Stimulated activated CD8-positive, alpha-beta memory T cell treated with anti-CD3 and anti-CD28 coated beads, Interleukin-12 subunit alpha, Interleukin-12 subunit beta, amount 100 ng/mL, for 1 hour (primary cell): Measurements from ENCODE around the gene MAP3K19.
"Not testable (repeated sequence)": the region's sequence is repeated elsewhere in the genome, so short reads cannot be mapped to it uniquely, and the experiment has no call there.

Source experiments
- DNase-seq: peaks from one replicate; pipeline ENCODE4 v3.0.0-alpha.2; 2020; ENCODE audit warnings: low read depth

Gene MAP3K19

GRCh38 chr2:135050684-135051083 is 3.4 kb upstream of the MAP3K19 start:
- DNase-seq, result no peak

DNA sequence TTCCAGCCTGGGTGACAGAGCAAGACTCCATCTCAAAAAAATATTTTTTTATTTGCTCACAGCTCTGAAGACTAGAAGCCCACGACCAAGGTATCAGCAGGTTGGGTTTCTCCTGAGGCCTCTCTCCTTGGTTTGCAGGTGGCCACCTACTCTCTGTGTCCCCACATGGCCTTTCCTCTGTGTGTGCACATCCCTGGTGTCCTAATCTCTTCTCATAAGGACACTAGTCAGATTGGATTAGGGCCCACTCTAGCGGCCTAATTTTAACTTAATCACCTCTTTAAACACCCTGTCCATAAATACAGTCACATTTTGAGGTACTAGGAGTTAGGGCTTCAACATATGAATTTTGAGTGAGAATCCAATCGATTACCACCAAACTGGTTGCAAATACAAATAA is 2.9 kb upstream of the MAP3K19 start:
- no peak for DNase-seq

DNA sequence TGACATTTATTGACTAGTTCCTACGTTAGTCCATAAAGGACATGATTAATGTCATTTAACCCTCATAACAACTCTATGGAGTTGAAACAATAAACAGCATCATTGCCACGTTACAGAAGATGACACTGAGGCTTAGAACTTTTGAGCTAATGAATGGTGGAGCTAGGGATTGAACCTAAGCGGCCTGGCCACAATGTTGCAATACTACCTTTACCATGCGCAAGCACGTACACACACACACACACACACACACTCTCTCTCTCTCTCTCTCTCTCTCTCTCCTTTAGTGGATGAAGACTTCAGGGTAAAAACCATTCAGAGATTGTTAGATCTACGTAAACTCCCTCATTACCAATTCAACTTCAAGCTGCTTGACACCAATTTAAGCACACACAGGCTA is 875 bp upstream of the MAP3K19 start:
- no peak for DNase-seq

DNA sequence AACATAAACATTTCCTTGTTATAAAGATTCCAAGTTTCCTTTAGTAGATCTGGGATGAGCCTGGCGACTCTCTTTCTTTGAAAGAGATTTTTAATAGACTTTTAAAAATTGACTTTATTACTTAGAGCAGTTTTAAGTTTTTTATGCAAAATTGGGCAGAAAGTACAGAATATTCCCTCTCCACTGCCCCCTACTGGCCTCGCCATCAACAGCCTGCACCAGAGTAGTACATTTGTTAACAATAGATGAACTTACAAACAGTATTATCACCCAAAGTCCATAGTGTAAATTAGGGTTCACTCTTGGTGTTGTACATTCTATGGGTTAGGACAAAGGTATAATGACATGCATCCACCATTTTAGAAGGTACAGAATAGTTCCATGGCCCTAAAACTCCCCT is 3.9 kb downstream of the MAP3K19 start:
- no peak for DNase-seq

GRCh38 chr2:135037831-135038230 is 9.4 kb downstream of the MAP3K19 start:
- no peak for DNase-seq

GRCh38 chr2:135033216-135033615 is 14.0 kb downstream of the MAP3K19 start:
- DNase-seq, result not testable (repeated sequence)

DNA sequence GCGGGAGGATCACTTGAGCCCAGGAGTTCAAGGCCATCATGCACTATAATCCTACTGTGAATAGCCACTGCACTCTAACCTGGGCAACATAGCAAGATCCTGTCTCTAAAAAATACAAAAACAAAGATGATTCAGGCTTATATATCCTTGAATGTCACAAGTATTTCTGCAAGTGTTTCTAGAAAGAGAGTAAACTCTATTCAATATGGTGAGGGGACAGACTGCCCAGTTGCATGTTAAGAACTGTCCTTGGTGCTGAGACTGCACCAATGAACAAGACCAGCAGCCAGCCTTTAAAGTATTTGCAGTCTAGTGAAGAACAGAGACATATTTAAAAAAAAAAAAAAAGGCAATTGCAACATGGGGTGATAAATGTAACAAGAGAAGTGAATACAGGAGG is 16.4 kb downstream of the MAP3K19 start:
- no peak for DNase-seq

DNA sequence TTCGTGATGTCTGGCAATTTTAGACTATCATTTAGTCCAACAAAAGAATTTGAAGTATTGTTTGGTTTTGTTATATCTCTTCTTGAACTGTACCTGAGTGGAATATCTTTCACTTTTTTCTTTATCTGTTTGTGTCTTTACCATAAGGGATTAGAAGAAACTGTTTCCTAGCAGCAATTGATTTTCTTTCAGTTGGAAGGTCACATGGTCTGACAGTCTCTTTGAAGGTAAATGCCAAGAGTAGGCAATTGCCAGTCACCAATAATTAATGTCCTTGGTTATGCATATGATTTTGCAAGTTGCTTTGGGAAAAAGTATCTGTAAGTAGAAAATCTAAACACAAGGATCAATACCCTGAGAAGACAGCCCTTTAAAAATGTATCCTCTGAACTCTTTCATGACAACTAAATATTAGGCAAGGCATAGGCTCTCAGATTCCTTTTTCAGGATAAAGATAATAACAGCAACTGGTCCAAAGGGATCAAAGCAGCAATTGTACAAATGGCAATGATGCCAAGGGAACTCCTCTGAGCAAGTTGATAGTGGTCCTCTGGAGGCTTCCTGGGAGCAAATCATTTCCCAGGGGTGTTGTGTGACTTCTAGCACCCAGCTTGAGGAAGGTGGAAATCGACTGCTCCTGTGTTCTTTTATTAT is 17.6 kb downstream of the MAP3K19 start:
- DNase-seq, result no peak

- no peak for DNase-seq
Measured at GRCh38 chr2:135023886-135024485, 23.3 kb downstream of the MAP3K19 start.

DNA sequence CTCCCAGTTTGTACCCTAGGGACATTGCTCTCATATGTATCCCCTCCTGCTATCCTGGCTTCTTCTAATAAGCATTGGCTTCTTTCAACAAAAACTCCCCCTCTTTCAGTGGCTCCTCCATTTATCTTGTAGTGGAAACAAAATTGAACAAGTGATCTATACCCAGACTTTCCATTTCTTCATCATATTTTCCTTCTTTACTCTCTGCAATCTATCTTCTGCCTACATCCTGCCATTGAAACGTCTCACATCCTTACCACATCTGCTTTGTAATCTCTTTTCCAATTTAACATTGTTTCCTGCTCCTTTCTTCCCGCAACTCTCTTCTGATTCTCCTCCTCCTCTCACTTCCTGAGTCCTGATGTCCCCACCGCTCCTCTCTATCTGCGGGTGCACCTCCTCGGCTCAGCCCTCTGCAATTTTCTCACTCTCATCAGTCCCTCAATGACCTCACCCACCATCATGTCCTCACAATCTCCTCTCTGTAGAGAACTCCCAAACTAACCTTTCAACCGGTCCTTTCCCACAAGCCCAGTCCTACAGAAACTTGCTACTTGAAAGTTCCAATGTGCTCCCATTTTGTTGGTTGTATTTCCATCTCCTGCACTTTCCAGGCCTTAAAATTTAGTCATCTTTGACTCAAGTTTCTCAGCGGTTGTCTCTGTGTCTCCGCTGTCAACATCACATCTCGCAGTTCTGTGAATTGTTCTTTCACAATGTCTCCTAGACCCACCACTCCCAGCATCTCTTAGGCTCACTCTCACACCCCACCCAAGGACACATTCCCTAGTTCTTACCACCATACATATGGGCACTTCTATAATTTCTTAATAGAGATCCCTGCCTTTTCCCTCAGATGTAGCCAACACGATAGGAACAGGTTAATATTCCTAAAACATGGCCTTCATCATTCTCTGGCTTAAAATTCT is 24.0 kb downstream of the MAP3K19 start:
- no peak for DNase-seq

DNA sequence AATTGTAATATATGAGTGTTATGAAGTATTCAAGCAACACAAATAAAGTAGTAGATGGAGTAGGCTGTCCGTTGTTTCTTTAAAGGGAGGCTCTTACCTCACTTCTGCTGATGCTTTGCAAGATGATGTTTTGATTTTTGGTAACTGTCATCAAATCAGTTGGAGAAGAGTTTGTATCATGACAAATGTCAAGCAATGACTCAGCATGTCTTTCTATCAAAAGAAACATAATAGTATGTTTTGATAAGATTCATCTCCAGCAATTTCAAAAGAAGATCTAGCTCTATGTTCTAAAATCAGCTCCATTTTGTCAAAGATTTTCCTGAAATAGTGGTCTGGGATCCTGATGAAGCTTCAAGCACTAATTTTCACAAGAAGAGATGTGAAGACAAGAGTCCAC is 25.6 kb downstream of the MAP3K19 start:
- no peak for DNase-seq

DNA sequence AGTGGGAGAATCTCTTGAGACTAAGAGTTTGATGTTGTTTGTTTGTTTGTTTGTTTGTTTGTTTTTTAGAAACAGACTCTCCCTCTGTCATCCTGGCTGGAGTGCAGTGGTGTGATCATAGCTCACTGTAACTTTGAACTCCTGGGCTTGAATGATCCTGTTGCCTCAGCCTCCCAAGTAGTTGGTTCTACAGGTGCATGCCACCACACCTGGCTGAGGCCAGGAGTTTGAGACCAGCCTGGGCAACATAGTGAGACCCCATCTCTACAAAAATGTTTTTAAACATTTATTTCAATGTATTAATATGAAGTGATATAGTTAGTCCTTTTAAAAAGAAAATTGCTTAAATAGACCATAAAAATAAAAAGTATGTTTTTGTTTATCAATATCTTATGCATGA is 35.6 kb downstream of the MAP3K19 start:
- DNase-seq, result no peak

GRCh38 chr2:135010200-135010942 is 36.9 kb downstream of the MAP3K19 start:
- no peak for DNase-seq

DNA sequence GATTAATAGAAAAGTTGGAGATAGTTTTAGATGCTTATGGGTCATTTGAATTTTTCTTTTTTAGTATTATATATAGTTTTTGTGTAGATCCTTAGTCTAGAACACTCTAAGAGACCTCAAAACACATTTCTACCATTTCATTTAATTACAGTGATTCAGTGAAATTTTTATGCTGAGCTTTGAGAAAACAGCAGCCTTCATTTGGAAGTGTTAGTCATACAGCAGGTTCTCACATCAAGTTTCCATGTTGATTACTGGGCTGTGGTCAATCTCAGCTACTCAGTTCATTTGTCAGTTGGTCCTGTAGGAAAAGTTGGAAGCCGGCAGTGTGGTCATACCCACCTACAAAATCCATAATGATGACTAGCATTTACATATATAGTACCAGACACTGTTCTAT is 37.9 kb downstream of the MAP3K19 start:
- no peak for DNase-seq

DNA sequence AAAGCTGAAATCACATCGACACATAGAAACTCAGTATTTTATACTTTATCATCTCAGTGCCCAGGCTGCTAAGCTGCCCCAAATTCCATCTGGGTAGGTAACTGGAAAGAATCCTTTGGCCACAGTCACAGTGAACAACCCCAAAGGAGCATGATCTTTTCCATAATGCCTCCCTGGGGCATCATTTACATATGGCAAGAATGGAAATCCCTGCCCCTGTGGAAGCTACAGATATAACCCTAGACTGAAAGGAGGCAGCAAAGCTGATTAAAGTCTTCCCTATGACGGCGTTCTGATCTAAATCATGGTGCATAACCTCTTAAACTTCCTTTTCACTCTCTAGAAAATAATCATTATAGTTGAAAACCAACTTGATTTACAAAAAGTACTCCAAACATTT is 41.5 kb downstream of the MAP3K19 start:
- no peak for DNase-seq

GRCh38 chr2:135004005-135004746 is 43.1 kb downstream of the MAP3K19 start:
- DNase-seq, result peak; percentile 49

DNA sequence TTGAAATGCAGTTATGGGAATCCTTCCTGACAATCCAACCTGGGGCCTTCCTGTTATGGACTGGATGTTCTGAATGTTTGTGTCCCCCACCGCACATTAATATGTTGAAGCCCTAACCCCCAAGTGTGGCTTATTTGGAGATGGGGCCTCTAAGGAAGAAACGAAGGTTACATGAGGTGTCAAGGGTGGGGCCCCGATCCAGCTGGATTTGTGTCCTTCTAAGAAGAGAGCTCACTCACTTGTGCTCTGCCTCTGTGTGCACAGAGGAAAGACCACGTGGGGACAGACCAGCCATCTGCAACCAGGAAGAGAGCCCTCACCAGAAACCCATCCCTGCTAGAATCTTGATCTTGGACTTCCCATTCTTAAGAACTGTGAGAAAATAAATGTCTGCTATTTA is 44.4 kb downstream of the MAP3K19 start:
- no peak for DNase-seq

DNA sequence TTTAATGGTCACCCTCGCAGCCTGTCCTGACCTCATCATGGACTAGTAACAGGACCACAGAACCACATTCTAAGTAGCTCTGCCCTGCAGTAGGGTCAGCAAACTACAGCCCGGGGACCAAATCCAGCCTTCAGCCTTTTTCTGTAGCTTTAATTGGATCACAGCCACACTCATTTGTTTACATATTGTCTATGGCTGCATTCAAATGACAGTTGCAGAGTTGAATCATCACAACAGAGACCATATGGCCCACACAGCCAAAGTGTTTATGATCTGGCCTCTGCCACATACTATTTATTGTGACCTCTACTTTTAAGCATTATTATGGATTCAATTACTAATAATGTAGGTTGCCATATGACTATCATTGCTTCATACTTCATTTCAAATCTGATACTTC is 47.7 kb downstream of the MAP3K19 start:
- no peak for DNase-seq

DNA sequence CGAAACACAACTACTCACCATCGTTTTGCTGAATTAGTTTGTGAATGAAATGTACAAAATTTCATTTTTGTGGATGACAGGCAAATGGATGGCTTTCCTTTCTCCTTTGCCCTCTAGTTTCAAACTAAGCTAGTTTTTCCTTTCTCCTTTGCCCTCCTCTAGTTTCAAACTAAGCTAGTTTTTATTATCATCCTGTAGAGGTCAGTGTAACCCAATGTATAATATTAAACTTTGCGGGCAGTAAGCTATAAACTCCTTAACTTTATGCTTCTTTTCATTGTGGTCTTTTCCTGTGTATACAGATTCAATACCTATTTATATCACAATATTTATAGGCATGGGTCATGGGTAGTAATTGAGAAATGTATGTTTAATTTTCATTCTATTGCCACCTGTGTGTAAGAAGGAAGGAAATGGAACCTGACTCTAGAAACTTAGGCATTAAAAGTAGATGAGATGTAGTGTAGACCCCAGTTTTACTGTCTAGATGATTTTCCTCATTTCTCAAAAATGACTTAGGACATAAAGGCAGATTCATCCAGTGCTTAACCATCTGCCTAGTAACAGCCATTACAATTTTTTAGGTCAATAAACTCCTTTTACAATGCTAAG is 58.1 kb downstream of the MAP3K19 start:
- DNase-seq, result no peak

- DNase-seq, result no peak
Measured at GRCh38 chr2:134985061-134985460, 62.2 kb downstream of the MAP3K19 start.

DNA sequence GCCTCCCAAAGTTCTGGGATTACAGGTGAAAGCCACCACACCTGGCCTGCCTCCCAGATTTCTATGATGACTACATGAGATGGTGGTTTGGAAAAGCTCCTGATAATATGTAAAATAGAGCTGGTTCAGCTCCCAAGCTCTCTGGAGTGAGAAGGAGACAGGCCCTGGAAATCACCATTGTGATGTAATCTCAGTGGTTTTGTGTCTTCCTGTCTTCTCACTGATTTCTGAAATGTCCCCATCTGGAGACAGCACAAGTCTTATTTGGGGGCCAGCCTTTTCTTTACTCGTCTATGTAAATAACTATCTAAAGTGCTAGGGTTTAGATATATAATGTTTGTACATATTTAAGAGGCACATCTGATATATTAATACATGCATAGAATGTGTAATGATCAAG is 64.6 kb downstream of the MAP3K19 start:
- no peak for DNase-seq
